Ovary (tissue), 3 donors: ENCODE results near the gene SVIL.

ENCODE experiments used
- CTCF ChIP-seq, 3 donors: fragments of 450-650 bp in 2 of 3; fragments of 200-600 bp in 1 of 3; IDR thresholded peaks; one replicate each; pipeline versions ENCODE4 v1.5.1 to v1.8.0; 2016 to 2022; ENCODE audit warnings: antibody characterized with exemption in 3 of 3, mild to moderate bottlenecking in 1 of 3
- POLR2A ChIP-seq: fragments of 450-650 bp; IDR thresholded peaks from one replicate; pipeline ENCODE4 v1.6.1; 2017; ENCODE audit warnings: antibody characterized with exemption, mild to moderate bottlenecking, moderate library complexity
- donor health status: DM: no; HTN: no; CAD: no.

GRCh38 chr10:29545122-29545521 is 89.6 kb downstream of the SVIL start:
- no peak for TF ChIP-seq POLR2A
- TF ChIP-seq CTCF (IDR thresholded peaks at IDR 0.05) = no peak
